ENCODE results near the gene SND1.

GRCh38 chr7:127988751-127989150 lies 336.8 kb downstream of the SND1 start:
- no peak for TF ChIP-seq ZNF433 (tag by site-specific recombination; IDR thresholded peaks at IDR 0.05; ENCODE audit: low read depth)
- no peak for TF ChIP-seq CTCF (tag by site-specific recombination; IDR thresholded peaks at IDR 0.05)
- TF ChIP-seq ZBTB11 (tag by site-specific recombination; conservative IDR thresholded peaks at IDR 0.05; ENCODE audit: low read depth): no peak
- TF ChIP-seq ZNF792 (tag by site-specific recombination; IDR thresholded peaks at IDR 0.05): no peak
- no peak for TF ChIP-seq ZNF623 (tag by site-specific recombination; IDR thresholded peaks at IDR 0.05)
- no peak for TF ChIP-seq GLI4 (tag by site-specific recombination; IDR thresholded peaks at IDR 0.05)
- no peak for TF ChIP-seq ZNF2 (tag by site-specific recombination; IDR thresholded peaks at IDR 0.05)
- no peak for TF ChIP-seq HOXA7 (CRISPR knock-in tag; IDR thresholded peaks at IDR 0.05; ENCODE audit: borderline replicate concordance)
- no peak for TF ChIP-seq ZBTB20 (tag by site-specific recombination; IDR thresholded peaks at IDR 0.05)
- TF ChIP-seq ZNF558 (tag by site-specific recombination; IDR thresholded peaks at IDR 0.05): no peak
- no peak for TF ChIP-seq ZNF747 (tag by site-specific recombination; IDR thresholded peaks at IDR 0.05)
- TF ChIP-seq ZNF202 (tag by site-specific recombination; IDR thresholded peaks at IDR 0.05; ENCODE audit: borderline replicate concordance): no peak
- TF ChIP-seq SP2 (tag by site-specific recombination; IDR thresholded peaks at IDR 0.05): no peak
- no peak for TF ChIP-seq ZSCAN18 (tag by site-specific recombination; IDR thresholded peaks at IDR 0.05)
